NK-92 (cell line): ENCODE measurements around the gene MRPS21.
"Not testable (repeated sequence)": the region's sequence is repeated elsewhere in the genome, so short reads cannot be mapped to it uniquely, and the experiment has no call there.

Experiments used
- DNase-seq: peaks from one replicate; lab custom pipeline; 2025; ENCODE audit not compliant: unreplicated experiment; lab: John Stamatoyannopoulos, UW

MRPS21 gene

DNA sequence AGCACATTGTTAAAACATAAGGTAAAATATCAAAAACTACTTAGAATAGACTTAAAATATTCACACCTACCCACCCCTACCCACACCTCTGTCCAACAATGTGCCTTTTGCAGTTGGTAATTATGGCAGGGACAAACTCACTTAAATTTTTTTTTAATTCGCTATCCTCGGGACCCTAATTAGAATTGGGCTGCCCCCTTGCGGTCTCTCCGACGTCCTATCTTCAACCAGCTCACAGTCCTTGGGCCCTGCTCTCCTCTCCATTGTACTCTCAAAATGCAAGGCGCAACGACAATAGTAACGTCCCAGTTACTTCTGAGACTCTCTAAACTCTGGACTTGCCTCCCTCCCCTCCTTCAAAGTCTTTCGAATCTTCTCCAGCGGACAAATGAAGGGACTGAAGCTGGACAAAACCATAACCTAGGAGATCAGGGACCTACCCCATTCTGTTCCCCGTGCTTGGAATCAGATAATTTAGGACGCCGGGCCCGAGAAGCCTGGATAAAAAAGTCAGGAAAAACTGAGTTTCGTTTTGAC, 12.4 kb upstream of the MRPS21 start:
- DNase-seq = no peak

DNA sequence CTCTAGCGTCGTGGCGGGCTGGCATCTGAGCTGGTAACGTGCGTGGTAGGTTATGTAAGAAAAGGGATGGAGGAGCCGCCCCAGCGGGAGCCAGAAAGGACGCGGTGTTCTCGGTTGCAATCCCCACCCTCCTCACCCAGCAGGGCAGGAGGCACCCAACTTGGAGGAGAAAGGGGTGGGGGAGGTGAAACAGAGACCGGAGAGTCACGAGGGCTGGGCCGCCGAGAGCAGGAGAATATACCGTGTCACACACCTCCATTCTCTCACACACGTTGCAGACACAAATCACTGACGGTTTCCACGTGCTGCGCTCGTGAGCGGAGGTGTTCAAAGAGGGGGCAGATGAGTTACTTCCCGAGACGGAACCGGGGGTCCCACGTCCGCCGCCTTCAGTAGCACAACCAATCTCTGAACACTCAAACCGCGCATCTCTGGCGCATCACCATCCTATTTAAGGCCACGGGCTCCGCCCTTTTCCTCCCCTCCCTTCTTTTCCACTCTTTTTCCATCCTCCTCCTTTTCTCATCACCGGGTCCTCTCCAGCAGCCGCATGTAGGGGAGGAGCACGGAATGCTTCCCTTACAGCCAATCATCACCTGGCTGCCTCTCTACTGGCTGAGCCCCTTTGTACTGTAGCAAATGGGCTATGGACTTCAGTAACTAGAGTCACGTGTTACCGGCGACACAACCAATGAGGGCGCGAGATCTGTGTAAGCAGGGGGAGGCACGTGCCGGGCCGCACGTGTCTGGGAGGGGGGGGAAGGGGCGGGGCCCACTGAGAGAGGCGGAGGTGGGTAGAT, 11.7 kb upstream of the MRPS21 start, which contains the start of gene CIART:
Gene CIART, plus strand, starts transcription at position 797 of the 800 bp plus-strand sequence. CDS start 714 bp downstream, outside the sequence.
- no peak for DNase-seq

- no peak for DNase-seq
Observed at GRCh38 chr1:150282558-150282958, 11.1 kb upstream of the MRPS21 start.

DNA sequence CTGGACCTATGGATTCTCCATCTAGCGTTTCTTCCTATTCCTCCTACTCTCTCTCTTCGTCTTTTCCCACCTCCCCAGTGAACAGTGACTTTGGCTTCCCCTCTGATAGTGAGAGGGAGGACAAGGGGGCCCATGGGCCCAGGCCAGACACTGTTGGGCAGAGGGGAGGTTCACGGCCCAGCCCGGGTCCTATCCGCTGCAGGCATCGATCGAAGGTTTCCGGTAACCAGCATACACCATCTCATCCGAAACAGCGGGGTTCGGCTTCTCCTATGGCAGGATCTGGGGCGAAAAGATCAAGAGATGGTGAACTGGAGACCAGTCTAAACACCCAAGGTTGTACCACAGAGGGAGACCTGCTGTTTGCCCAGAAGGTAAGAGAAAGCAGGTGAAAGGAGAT, 10.4 kb upstream of the MRPS21 start:
- no peak for DNase-seq

GRCh38 chr1:150288382-150288781, 5.3 kb upstream of the MRPS21 start:
- no peak for DNase-seq

DNA sequence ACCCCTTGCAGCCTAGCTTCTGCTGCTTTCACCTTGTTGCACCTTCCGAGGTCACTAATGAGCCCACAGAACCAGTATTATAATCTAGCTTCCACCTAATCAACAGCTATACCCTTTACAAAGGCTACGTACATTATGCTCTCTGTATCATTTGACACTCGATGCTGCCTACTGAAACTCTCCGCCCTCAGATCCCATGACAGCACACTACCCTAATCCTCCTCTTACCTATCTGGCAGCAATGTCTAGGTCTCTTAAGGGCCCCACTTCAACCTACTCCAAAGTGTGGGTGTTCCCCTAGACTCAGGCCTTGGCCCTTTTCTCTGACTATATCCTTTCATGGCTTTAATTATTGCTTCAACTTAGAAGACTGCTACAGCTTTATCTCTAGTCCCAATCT, 4.8 kb upstream of the MRPS21 start:
- no peak for DNase-seq

DNA sequence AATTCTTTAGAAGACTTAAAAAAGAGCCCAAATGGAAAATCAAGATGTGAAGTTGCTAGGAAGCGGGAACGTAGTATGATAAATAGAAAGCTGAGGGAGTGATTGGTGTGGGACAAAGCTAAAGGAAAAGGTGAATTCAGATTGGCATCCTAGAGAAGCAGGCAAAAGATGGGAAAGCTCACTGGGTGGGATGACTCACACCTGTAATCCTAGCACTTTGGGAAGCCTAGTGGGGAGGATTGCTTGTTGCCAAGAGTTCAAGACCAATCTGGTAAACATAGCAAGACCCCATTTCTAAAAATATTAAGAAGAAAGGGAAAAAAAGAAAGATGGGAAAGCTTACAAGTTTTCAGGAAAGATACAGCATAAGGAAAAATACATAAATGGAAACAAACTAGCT, 1.8 kb downstream of the MRPS21 start:
- DNase-seq = no peak

DNA sequence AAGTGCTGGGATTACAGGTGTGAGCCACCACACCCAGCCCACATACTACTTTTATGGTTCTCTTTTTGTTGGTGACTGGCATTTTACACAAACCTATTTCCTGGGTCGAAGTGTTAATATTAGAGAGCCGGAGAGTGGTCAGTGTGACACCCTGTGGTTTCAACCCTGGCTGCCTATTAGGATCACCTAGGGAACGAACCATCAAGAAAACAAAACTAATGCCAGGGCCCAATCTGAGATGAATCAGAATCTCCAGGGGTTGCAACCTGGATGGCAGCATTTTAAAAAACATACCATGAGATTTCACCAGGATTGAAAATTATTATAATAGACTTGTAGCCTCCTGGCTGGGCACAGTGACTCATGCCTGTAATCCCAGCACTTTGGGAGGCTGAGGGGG, 6.1 kb downstream of the MRPS21 start:
- DNase-seq = no peak

DNA sequence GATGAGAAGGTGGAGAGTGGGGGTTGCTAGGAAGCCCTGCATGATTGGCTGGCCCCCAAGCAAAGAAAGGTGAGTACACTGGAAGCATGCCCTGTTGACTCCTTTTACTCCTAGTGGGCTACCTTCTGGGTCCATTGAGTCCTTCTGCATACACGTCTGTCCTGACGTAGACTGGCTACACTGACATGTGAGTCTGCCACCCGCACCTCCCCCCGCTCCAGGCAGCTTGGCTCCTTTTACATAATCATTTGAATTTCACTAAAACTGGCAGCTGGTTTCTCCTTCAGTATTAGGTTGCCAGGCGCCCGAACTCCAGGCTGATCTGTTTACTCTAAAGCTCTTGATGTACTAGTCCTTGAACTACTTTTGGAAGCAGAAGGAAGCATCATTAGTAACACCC, 8.7 kb downstream of the MRPS21 start:
- no peak for DNase-seq

DNA sequence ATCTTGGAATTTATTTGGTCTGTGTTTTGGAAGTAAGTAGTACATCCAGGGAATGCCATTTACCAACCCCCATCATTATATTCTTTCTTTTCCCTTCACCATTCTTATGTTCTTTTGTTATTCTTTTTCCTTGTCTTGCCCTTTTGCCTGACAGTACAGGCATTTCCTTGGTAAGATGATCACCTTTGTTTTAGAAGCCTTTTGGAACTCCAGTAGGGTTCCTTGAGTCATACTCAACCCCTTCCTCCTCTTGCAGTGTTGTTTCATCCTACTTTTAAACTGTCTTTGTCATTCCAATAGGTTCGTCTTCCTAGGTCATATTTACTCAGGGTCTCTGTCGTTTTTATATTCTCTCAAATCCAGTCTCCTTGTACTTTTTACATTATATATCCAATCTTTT, 9.2 kb downstream of the MRPS21 start:
- no peak for DNase-seq

DNA sequence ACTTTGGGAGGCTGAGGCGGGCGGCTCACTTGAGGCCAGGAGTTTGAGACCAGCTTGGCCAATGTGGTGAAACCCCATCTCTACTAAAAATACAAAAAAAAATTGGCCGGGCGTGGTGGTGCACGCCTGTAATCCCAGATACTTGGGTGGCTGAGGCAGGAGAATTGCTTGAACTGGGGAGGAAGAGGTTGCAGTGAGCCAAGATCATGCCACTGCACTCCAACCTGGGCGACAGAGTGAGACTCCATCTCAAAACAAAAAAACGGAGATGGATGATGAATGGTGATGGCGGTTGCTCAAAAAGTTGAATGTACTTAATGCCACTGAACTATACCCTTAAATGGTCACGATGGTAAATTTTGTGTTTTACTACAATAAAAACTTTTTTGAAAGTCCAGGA, 14.9 kb downstream of the MRPS21 start:
- DNase-seq = not testable (repeated sequence)

- DNase-seq = no peak
Observed at GRCh38 chr1:150309758-150310508, 16.3 kb downstream of the MRPS21 start.

DNA sequence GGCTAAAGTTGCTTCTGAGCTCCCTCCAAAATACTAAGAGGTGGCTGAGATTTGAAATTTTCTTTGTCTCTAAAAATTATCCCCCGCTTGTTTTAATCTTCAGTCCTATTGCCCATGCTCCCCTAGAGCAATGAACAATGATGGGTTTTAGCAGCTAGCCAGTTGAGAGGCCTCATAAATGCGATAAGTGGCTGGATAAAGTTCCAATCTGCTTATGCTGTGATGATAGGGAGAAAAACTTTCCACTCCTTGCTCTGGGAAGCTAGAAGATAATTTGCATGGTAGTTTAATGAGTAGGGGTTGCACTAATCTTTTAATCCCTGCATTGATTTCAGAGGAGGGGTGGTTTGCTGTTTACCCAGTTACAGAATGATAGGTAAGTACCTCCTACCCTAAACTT, 18.1 kb downstream of the MRPS21 start:
- DNase-seq = no peak

GRCh38 chr1:150314691-150315090, 21.0 kb downstream of the MRPS21 start:
- DNase-seq = not testable (repeated sequence)

DNA sequence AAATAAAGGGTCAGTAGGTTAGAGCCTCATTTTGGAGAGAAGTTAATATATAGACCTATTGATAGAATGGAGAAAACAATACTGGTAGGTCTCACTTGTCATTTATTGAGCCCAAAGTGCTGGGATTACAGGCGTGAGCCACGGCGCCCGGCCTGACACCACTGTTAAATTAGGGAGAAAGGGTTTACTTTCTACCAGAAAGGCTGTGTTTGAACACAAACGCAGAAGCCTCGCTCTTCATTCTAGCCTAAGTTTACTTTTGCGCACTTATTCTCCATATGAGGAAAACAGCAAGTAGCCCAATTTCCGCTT, 27.0 kb downstream of the MRPS21 start:
- DNase-seq = no peak

DNA sequence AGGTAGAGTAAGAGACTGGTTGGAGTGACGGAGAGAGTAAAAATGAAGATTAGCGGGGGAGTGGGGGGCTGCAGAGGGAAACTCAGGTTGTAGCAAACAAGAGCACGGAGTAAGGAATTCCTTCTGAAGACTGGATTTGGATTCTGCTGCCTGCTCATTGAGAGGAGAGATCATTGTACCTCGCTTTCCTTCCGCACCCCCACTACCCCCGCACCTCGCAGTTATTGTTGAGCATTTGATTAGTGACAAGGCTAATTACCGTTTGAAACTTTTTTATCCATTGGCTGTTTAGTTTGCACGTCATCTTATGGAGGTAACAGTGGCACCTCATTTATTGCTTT, 28.1 kb downstream of the MRPS21 start:
- DNase-seq = no peak

GRCh38 chr1:150322310-150322709, 28.6 kb downstream of the MRPS21 start:
- DNase-seq = no peak

- no peak for DNase-seq
Observed at GRCh38 chr1:150332651-150333290, 39.1 kb downstream of the MRPS21 start.

- no peak for DNase-seq
Observed at GRCh38 chr1:150346316-150346715, 52.7 kb downstream of the MRPS21 start.

- DNase-seq = no peak
Observed at GRCh38 chr1:150352866-150353265, 59.2 kb downstream of the MRPS21 start.
